PC-9 (cell line): ENCODE results near the gene PHOSPHO2.

ENCODE experiments used
- CTCF ChIP-seq: fragments of 200-600 bp; sonication (generic); conservative IDR thresholded peaks from 2 replicates; pipeline ENCODE4 v1.6.1; 2017; ENCODE audit warnings: mixed run types, antibody characterized with exemption, mild to moderate bottlenecking, moderate library complexity
- EZH2 ChIP-seq: fragments of 200-600 bp; sonication (generic); IDR thresholded peaks from 2 replicates; pipeline ENCODE4 v1.8.0; 2017; ENCODE audit warnings: antibody characterized with exemption, low read depth

DNA sequence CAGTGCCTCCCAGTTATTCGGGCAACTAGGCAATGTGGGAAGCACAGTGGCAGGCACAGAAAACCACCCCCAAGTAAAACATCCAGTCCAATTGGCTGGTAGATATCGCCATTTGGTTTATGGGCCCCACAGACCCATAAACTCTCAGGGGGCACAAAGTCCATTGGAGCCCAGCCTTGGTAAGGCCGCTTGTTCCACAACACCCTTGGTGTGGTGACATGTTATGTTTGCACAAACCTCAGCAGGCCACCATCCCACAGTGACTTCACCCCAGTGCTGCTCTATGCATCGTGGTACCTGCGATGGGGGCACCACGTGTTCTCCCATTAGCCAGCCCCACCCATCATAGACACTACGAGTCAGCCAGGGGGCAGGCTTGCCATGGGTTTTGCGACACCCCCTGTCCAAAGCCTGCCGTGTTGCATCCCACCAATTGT is 18.5 kb downstream of the PHOSPHO2 start:
- TF ChIP-seq CTCF (no peak), EZH2 (no peak)
